ENCODE data around the gene AWAT2. TPM values are rescaled to one million over a fixed set of nuclear protein-coding genes. Genes with fewer than 3 reads are reported as not detected.

AWAT2 gene
- polyA plus RNA-seq, 3 donors, result not detected

DNA sequence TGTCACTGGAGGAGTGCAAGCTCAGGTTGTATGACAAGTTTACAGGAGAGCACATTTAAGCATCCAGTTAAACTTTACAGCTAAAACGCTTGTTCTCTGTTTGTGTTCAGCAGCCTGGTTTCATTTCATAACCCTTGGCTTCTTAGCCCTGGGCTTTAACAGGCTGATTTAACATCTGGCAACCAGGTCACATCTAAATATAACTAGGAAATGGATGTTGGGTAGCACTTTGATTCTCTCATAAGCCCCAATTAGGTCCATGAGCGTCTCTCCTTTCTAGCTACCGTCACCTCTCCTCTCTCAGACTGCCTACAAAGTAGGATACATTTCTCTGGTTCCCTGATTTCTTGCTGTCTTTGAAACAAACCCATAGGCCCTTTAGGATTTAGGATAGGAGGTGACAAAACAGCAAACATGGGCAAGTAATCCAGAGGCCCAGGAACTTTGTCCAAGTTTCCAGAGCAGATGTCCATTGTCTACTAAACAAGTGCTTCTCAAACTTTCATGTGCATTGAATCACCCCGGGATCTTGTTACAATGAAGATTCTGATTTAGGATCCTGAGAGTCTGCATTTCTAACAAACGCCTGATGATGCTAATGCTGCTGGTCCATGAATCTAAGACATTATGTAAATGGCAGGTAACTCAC lies 35.0 kb upstream of the AWAT2 start:
- no CpG with 5 or more reads among the region's 5 CpGs for WGBS (ENCODE audit: insufficient coverage)
- H3K36me3 ChIP-seq (replicated peaks in 1 of 2; ENCODE audit: control insufficient read depth in 1 of 2, insufficient read depth in 2 of 2, low read length in 2 of 2), result no peaks in the 10 kb centered on the region
- no peak overlapping the region for H2AFZ ChIP-seq (ENCODE audit: insufficient read depth, low read depth, low read length, poor library complexity, severe bottlenecking)
- Mint-ChIP-seq H3K4me3 (no peak overlapping the region), H3K27me3 (ENCODE audit: low read depth in 3 of 3) (peaks cover 3 to 5% (median 4%) of the 10 kb centered on the region in 3 donors), H3K36me3 (no peaks in the 10 kb centered on the region), H3K27ac (no peak overlapping the region), H3K4me1 (no peaks in the 10 kb centered on the region), H3K9me3 (no peaks in the 10 kb centered on the region)
- TF ChIP-seq, protein P1, sequence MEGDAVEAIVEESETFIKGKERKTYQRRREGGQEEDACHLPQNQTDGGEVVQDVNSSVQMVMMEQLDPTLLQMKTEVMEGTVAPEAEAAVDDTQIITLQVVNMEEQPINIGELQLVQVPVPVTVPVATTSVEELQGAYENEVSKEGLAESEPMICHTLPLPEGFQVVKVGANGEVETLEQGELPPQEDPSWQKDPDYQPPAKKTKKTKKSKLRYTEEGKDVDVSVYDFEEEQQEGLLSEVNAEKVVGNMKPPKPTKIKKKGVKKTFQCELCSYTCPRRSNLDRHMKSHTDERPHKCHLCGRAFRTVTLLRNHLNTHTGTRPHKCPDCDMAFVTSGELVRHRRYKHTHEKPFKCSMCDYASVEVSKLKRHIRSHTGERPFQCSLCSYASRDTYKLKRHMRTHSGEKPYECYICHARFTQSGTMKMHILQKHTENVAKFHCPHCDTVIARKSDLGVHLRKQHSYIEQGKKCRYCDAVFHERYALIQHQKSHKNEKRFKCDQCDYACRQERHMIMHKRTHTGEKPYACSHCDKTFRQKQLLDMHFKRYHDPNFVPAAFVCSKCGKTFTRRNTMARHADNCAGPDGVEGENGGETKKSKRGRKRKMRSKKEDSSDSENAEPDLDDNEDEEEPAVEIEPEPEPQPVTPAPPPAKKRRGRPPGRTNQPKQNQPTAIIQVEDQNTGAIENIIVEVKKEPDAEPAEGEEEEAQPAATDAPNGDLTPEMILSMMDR (IDR thresholded peaks at IDR 0.05), result no peak
- DNase-seq, result no peak
- H3K79me2 ChIP-seq (ENCODE audit: insufficient read depth, low read length), result no peaks in the 10 kb centered on the region
- no peaks in the 10 kb centered on the region for H3K9me3 ChIP-seq (replicated peaks in 1 of 2; ENCODE audit: control insufficient read depth in 1 of 2, insufficient read depth in 1 of 2, low read length in 2 of 2)
- intact Hi-C loops (cut with micrococcal nuclease), result no loop called here
- no peak overlapping the region for H3K9ac ChIP-seq (ENCODE audit: insufficient read depth, low read length, poor library complexity, severe bottlenecking)
- H4K20me1 ChIP-seq (ENCODE audit: insufficient read depth, low read length), result no peaks in the 10 kb centered on the region
- no peaks in the 10 kb centered on the region for H3K27me3 ChIP-seq (ENCODE audit: control insufficient read depth in 2 of 2, insufficient read depth in 2 of 2, low read length in 2 of 2)
- no peaks in the 10 kb centered on the region for H3K4me1 ChIP-seq (ENCODE audit: control insufficient read depth in 1 of 2, insufficient read depth in 2 of 2, low read length in 2 of 2)
- no peak overlapping the region for H3K27ac ChIP-seq (ENCODE audit: low read depth in 1 of 2, low read length in 2 of 2)
- H3K4me2 ChIP-seq (replicated peaks; ENCODE audit: extremely low read depth, low read length, poor library complexity, severe bottlenecking), result no peak overlapping the region
- no peak overlapping the region for H3K4me3 ChIP-seq (replicated peaks in 1 of 3; ENCODE audit: low read depth in 2 of 3, low read length in 3 of 3)

DNA sequence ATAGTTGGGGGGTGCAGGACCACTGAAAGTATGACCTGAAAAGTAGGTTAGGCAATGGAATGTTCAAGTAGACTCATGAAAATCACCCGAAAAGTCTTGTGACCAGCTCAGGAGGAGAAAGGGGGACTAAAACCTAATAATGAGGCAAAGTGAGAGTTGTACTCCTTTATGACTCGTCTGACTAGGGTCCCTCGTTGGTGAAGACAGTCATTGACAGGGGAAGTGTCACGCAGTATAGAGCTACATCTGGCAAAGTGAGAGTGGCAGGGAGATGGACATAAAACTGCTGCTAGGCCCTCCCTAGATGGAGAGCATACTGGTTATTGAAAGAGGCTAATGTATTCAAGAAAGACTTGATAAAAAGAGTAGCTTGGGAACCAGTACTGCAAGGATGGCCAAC lies 33.0 kb upstream of the AWAT2 start:
- H3K4me3 ChIP-seq (replicated peaks in 1 of 3; ENCODE audit: low read depth in 2 of 3, low read length in 3 of 3), result no peak overlapping the region
- no peaks in the 10 kb centered on the region for H3K4me1 ChIP-seq (ENCODE audit: control insufficient read depth in 1 of 2, insufficient read depth in 2 of 2, low read length in 2 of 2)
- no peaks in the 10 kb centered on the region for H3K9me3 ChIP-seq (replicated peaks in 1 of 2; ENCODE audit: control insufficient read depth in 1 of 2, insufficient read depth in 1 of 2, low read length in 2 of 2)
- DNase-seq, result no peak
- no peak overlapping the region for H2AFZ ChIP-seq (ENCODE audit: insufficient read depth, low read depth, low read length, poor library complexity, severe bottlenecking)
- no peaks in the 10 kb centered on the region for H3K79me2 ChIP-seq (ENCODE audit: insufficient read depth, low read length)
- H3K9ac ChIP-seq (ENCODE audit: insufficient read depth, low read length, poor library complexity, severe bottlenecking), result no peak overlapping the region
- H3K9me3 Mint-ChIP-seq, result peaks cover 0 to 4% (median 0%) of the 10 kb centered on the region in 7 donors
- no peaks in the 10 kb centered on the region for H3K36me3 Mint-ChIP-seq
- intact Hi-C loops (cut with micrococcal nuclease), result no loop called here
- H3K4me1 Mint-ChIP-seq, result no peaks in the 10 kb centered on the region
- no peak overlapping the region for H3K4me3 Mint-ChIP-seq
- H3K36me3 ChIP-seq (replicated peaks in 1 of 2; ENCODE audit: control insufficient read depth in 1 of 2, insufficient read depth in 2 of 2, low read length in 2 of 2), result no peaks in the 10 kb centered on the region
- 100% methylated on average over 1 of the region's 4 CpGs for WGBS (ENCODE audit: insufficient coverage)
- H4K20me1 ChIP-seq (ENCODE audit: insufficient read depth, low read length), result no peaks in the 10 kb centered on the region
- TF ChIP-seq, protein P1 (IDR thresholded peaks at IDR 0.05), result no peak
- H3K27ac ChIP-seq (ENCODE audit: low read depth in 1 of 2, low read length in 2 of 2), result no peak overlapping the region
- peaks cover 1 to 14% (median 1%) of the 10 kb centered on the region in 3 donors for H3K27me3 Mint-ChIP-seq (ENCODE audit: low read depth in 3 of 3)
- H3K4me2 ChIP-seq (replicated peaks; ENCODE audit: extremely low read depth, low read length, poor library complexity, severe bottlenecking), result no peak overlapping the region
- H3K27me3 ChIP-seq (ENCODE audit: control insufficient read depth in 2 of 2, insufficient read depth in 2 of 2, low read length in 2 of 2), result no peaks in the 10 kb centered on the region
- H3K27ac Mint-ChIP-seq, result no peak overlapping the region
